ENCODE results near the gene HERPUD1.
"Not testable (repeated sequence)": the region's sequence is repeated elsewhere in the genome, so short reads cannot be mapped to it uniquely, and the experiment has no call there.

Gene HERPUD1

GRCh38 chr16:56931892-56932720, at the start of gene HERPUD1:
Gene HERPUD1 (plus strand): TSS chr16:56932142. CDS start chr16:56932245, 103 bp downstream.
- Histone ChIP-seq H3K4me1 (ENCODE audit: control insufficient read depth, insufficient read depth, low read length) (peaks cover 16% of the 10 kb centered on the region), H3K36me3 (ENCODE audit: control insufficient read depth, insufficient read depth, low read length) (peaks cover 5% of the 10 kb centered on the region), H3K9ac (ENCODE audit: low read length) (peak within 1 kb of the TSS; percentile 91), H3K27me3 (ENCODE audit: control insufficient read depth, insufficient read depth, low read length) (no peaks in the 10 kb centered on the region), H3K4me3 (ENCODE audit: low read length) (peak within 1 kb of the TSS; percentile 80), H3K27ac (ENCODE audit: low read depth, low read length) (peak within 1 kb of the TSS; percentile 98)

- Histone ChIP-seq H3K27me3 (ENCODE audit: control insufficient read depth, insufficient read depth, low read length) (no peaks in the 10 kb centered on the region), H3K4me1 (ENCODE audit: control insufficient read depth, insufficient read depth, low read length) (no peaks in the 10 kb centered on the region), H3K27ac (ENCODE audit: low read depth, low read length) (no peak overlapping the region), H3K9ac (ENCODE audit: low read length) (no peak overlapping the region), H3K36me3 (ENCODE audit: control insufficient read depth, insufficient read depth, low read length) (no peaks in the 10 kb centered on the region), H3K4me3 (ENCODE audit: low read length) (no peak overlapping the region)
Measured at GRCh38 chr16:56883586-56883985, 48.4 kb upstream of the HERPUD1 start.

- no peaks in the 10 kb centered on the region for H3K4me1 ChIP-seq (ENCODE audit: control insufficient read depth, insufficient read depth, low read length)
- H3K27ac ChIP-seq (ENCODE audit: low read depth, low read length) = no peak overlapping the region
- H3K27me3 ChIP-seq (ENCODE audit: control insufficient read depth, insufficient read depth, low read length) = no peaks in the 10 kb centered on the region
- no peak overlapping the region for H3K9ac ChIP-seq (ENCODE audit: low read length)
- H3K4me3 ChIP-seq (ENCODE audit: low read length) = no peak overlapping the region
- H3K36me3 ChIP-seq (ENCODE audit: control insufficient read depth, insufficient read depth, low read length) = no peaks in the 10 kb centered on the region
Measured at GRCh38 chr16:56884026-56884582, 47.8 kb upstream of the HERPUD1 start.

GRCh38 chr16:56884929-56885328, 47.0 kb upstream of the HERPUD1 start:
- H3K27me3 ChIP-seq (ENCODE audit: control insufficient read depth, insufficient read depth, low read length); H3K36me3 ChIP-seq (ENCODE audit: control insufficient read depth, insufficient read depth, low read length); H3K9ac ChIP-seq (ENCODE audit: low read length); H3K4me1 ChIP-seq (ENCODE audit: control insufficient read depth, insufficient read depth, low read length); H3K4me3 ChIP-seq (ENCODE audit: low read length); H3K27ac ChIP-seq (ENCODE audit: low read depth, low read length): not testable (repeated sequence)

GRCh38 chr16:56885446-56886162, 46.3 kb upstream of the HERPUD1 start:
- Histone ChIP-seq H3K27me3 (ENCODE audit: control insufficient read depth, insufficient read depth, low read length) (no peaks in the 10 kb centered on the region), H3K4me3 (ENCODE audit: low read length) (no peak overlapping the region), H3K9ac (ENCODE audit: low read length) (no peak overlapping the region), H3K27ac (ENCODE audit: low read depth, low read length) (no peak overlapping the region), H3K4me1 (ENCODE audit: control insufficient read depth, insufficient read depth, low read length) (no peaks in the 10 kb centered on the region), H3K36me3 (ENCODE audit: control insufficient read depth, insufficient read depth, low read length) (no peaks in the 10 kb centered on the region)

GRCh38 chr16:56886296-56886695, 45.6 kb upstream of the HERPUD1 start:
- no peak overlapping the region for H3K4me3 ChIP-seq (ENCODE audit: low read length)
- no peaks in the 10 kb centered on the region for H3K4me1 ChIP-seq (ENCODE audit: control insufficient read depth, insufficient read depth, low read length)
- H3K27ac ChIP-seq (ENCODE audit: low read depth, low read length) = no peak overlapping the region
- no peaks in the 10 kb centered on the region for H3K27me3 ChIP-seq (ENCODE audit: control insufficient read depth, insufficient read depth, low read length)
- no peak overlapping the region for H3K9ac ChIP-seq (ENCODE audit: low read length)
- H3K36me3 ChIP-seq (ENCODE audit: control insufficient read depth, insufficient read depth, low read length) = no peaks in the 10 kb centered on the region

GRCh38 chr16:56886826-56887225, 45.1 kb upstream of the HERPUD1 start:
- no peaks in the 10 kb centered on the region for H3K36me3 ChIP-seq (ENCODE audit: control insufficient read depth, insufficient read depth, low read length)
- no peak overlapping the region for H3K4me3 ChIP-seq (ENCODE audit: low read length)
- no peaks in the 10 kb centered on the region for H3K27me3 ChIP-seq (ENCODE audit: control insufficient read depth, insufficient read depth, low read length)
- H3K4me1 ChIP-seq (ENCODE audit: control insufficient read depth, insufficient read depth, low read length) = no peaks in the 10 kb centered on the region
- no peak overlapping the region for H3K27ac ChIP-seq (ENCODE audit: low read depth, low read length)
- no peak overlapping the region for H3K9ac ChIP-seq (ENCODE audit: low read length)

- Histone ChIP-seq H3K36me3 (ENCODE audit: control insufficient read depth, insufficient read depth, low read length) (no peaks in the 10 kb centered on the region), H3K9ac (ENCODE audit: low read length) (no peak overlapping the region), H3K27ac (ENCODE audit: low read depth, low read length) (no peak overlapping the region), H3K4me1 (ENCODE audit: control insufficient read depth, insufficient read depth, low read length) (no peaks in the 10 kb centered on the region), H3K27me3 (ENCODE audit: control insufficient read depth, insufficient read depth, low read length) (no peaks in the 10 kb centered on the region), H3K4me3 (ENCODE audit: low read length) (no peak overlapping the region)
Measured at GRCh38 chr16:56888806-56889205, 43.1 kb upstream of the HERPUD1 start.

GRCh38 chr16:56889206-56889605, 42.7 kb upstream of the HERPUD1 start:
- no peaks in the 10 kb centered on the region for H3K4me1 ChIP-seq (ENCODE audit: control insufficient read depth, insufficient read depth, low read length)
- H3K27me3 ChIP-seq (ENCODE audit: control insufficient read depth, insufficient read depth, low read length) = no peaks in the 10 kb centered on the region
- H3K27ac ChIP-seq (ENCODE audit: low read depth, low read length) = no peak overlapping the region
- no peak overlapping the region for H3K4me3 ChIP-seq (ENCODE audit: low read length)
- H3K36me3 ChIP-seq (ENCODE audit: control insufficient read depth, insufficient read depth, low read length) = no peaks in the 10 kb centered on the region
- H3K9ac ChIP-seq (ENCODE audit: low read length) = no peak overlapping the region

- H3K4me3 ChIP-seq (ENCODE audit: low read length) = no peak overlapping the region
- H3K9ac ChIP-seq (ENCODE audit: low read length) = no peak overlapping the region
- H3K4me1 ChIP-seq (ENCODE audit: control insufficient read depth, insufficient read depth, low read length) = no peaks in the 10 kb centered on the region
- no peak overlapping the region for H3K27ac ChIP-seq (ENCODE audit: low read depth, low read length)
- no peaks in the 10 kb centered on the region for H3K36me3 ChIP-seq (ENCODE audit: control insufficient read depth, insufficient read depth, low read length)
- no peaks in the 10 kb centered on the region for H3K27me3 ChIP-seq (ENCODE audit: control insufficient read depth, insufficient read depth, low read length)
Measured at GRCh38 chr16:56891685-56892084, 40.3 kb upstream of the HERPUD1 start.

GRCh38 chr16:56892705-56893104, 39.2 kb upstream of the HERPUD1 start:
- H3K9ac ChIP-seq (ENCODE audit: low read length) = no peak overlapping the region
- no peaks in the 10 kb centered on the region for H3K36me3 ChIP-seq (ENCODE audit: control insufficient read depth, insufficient read depth, low read length)
- no peaks in the 10 kb centered on the region for H3K27me3 ChIP-seq (ENCODE audit: control insufficient read depth, insufficient read depth, low read length)
- H3K4me3 ChIP-seq (ENCODE audit: low read length) = no peak overlapping the region
- no peak overlapping the region for H3K27ac ChIP-seq (ENCODE audit: low read depth, low read length)
- no peaks in the 10 kb centered on the region for H3K4me1 ChIP-seq (ENCODE audit: control insufficient read depth, insufficient read depth, low read length)

- Histone ChIP-seq H3K4me3 (ENCODE audit: low read length) (no peak overlapping the region), H3K27me3 (ENCODE audit: control insufficient read depth, insufficient read depth, low read length) (no peaks in the 10 kb centered on the region), H3K27ac (ENCODE audit: low read depth, low read length) (no peak overlapping the region), H3K9ac (ENCODE audit: low read length) (no peak overlapping the region), H3K4me1 (ENCODE audit: control insufficient read depth, insufficient read depth, low read length) (no peaks in the 10 kb centered on the region), H3K36me3 (ENCODE audit: control insufficient read depth, insufficient read depth, low read length) (no peaks in the 10 kb centered on the region)
Measured at GRCh38 chr16:56894331-56894917, 37.5 kb upstream of the HERPUD1 start.
